K562 (cell line): ENCODE results near the gene ATAD3C. TPM values are rescaled to one million over a fixed set of nuclear protein-coding genes. Genes with fewer than 3 reads are reported as not detected.

Experiments used
- ASH1L ChIP-seq: fragments of 450-650 bp; IDR thresholded peaks from 2 replicates; pipeline ENCODE4 v1.6.1; 2018; ENCODE audit warnings: borderline replicate concordance, mild to moderate bottlenecking, low read depth; ENCODE audit not compliant: partially characterized antibody
- CAMTA2 ChIP-seq: fragments of 250-450 bp; sonication (Bioruptor Pico); conservative IDR thresholded peaks from 2 replicates; pipeline ENCODE4 v1.5.1; 2022
- ERF ChIP-seq: fragments of 450-650 bp; formaldehyde crosslinking; IDR thresholded peaks from 2 replicates; pipeline ENCODE4 v1.4.0; 2020; ENCODE audit warnings: mild to moderate bottlenecking, mixed read lengths
- GTF2F1 ChIP-seq: IDR thresholded peaks from 2 replicates; pipeline ENCODE4 v1.6.1; 2011; ENCODE audit warnings: low read depth, low read length, improper control_type of control experiment
- MBD2 ChIP-seq: sonication (generic); IDR thresholded peaks from 2 replicates; pipeline ENCODE4 v1.6.1; 2016; ENCODE audit warnings: low read depth, borderline replicate concordance
- MCM2 ChIP-seq: fragments of 450-650 bp; IDR thresholded peaks from 2 replicates; pipeline ENCODE4 v1.6.1; 2017; ENCODE audit warnings: low read depth, mild to moderate bottlenecking
- MEIS2 ChIP-seq: fragments of 450-650 bp; IDR thresholded peaks from 2 replicates; pipeline ENCODE4 v1.6.1; 2014; ENCODE audit warnings: mild to moderate bottlenecking; ENCODE audit not compliant: partially characterized antibody
- NFYB ChIP-seq: IDR thresholded peaks from 2 replicates; pipeline ENCODE4 v1.6.1; 2011; ENCODE audit warnings: mild to moderate bottlenecking, moderate library complexity; ENCODE audit not compliant: insufficient read length; ENCODE audit errors: extremely low read depth
- RFX1 ChIP-seq: fragments of 450-650 bp; IDR thresholded peaks from 2 replicates; pipeline ENCODE4 v1.6.1; 2016; ENCODE audit warnings: mild to moderate bottlenecking, moderate library complexity
- SMAD2 ChIP-seq: fragments of 150-350 bp; IDR thresholded peaks from 2 replicates; pipeline ENCODE4 v1.6.1; 2014; ENCODE audit warnings: low read depth, mild to moderate bottlenecking, low read length
- SMARCC2 ChIP-seq: fragments of 450-650 bp; IDR thresholded peaks from 2 replicates; pipeline ENCODE4 v1.6.1; 2017; ENCODE audit warnings: antibody characterized with exemption, moderate library complexity, mild to moderate bottlenecking, low read depth
- ZNF124 ChIP-seq: sonication (generic); formaldehyde crosslinking; IDR thresholded peaks from 2 replicates; pipeline ENCODE4 v1.8.1; 2022; ENCODE audit warnings: missing genetic modification reagents
- ZNF24 ChIP-seq: fragments of 450-650 bp; IDR thresholded peaks from 2 replicates; pipeline ENCODE4 v1.6.1; 2016
- polyA plus RNA-seq, 8 experiments: library from polyadenylated mRNA; depleted of rRNA in 4 of 8; stranded (reverse) in 5 of 8; unstranded in 3 of 8; fragments of >200 nt; fragmentation: Nextera tagmentation in 2 of 8; fragmentation: Illumina TruSeq in 1 of 8; extraction: Ambion mirVana in 2 of 8; extraction: Trizol in 1 of 8; gene quantifications; 2 replicates each; pipeline versions ENCODE4 v1.2.1 to v1.2.3, GENCODE V29; 2011 to 2014; ENCODE audit warnings: inconsistent platforms in 1 of 8, missing spikeins in 1 of 8
- total RNA-seq, 7 experiments: library from RNA; depleted of rRNA in 6 of 7; stranded (reverse); fragments of >200 nt in 6 of 7; fragmentation: Illumina TruSeq in 2 of 7; extraction: Trizol in 2 of 7; gene quantifications; 2 replicates each; pipeline versions ENCODE4 v1.2.1 to v1.2.3, GENCODE V29; 2011 to 2021; ENCODE audit warnings: low replicate concordance in 1 of 7
- TF ChIP-seq, protein P1 (sequence below): fragments of 450-650 bp; IDR thresholded peaks from 2 replicates; pipeline ENCODE4 v1.6.1; 2016; ENCODE audit warnings: mild to moderate bottlenecking
- TF ChIP-seq, protein P2 (sequence below): fragments of 250-450 bp; sonication (Bioruptor Pico); IDR thresholded peaks from 2 replicates; pipeline ENCODE4 v1.8.0; 2022; ENCODE audit warnings: inconsistent platforms, mild to moderate bottlenecking, moderate library complexity, borderline replicate concordance
- TF ChIP-seq, protein P3 (sequence below): fragments of 250-450 bp; sonication (Bioruptor Pico); IDR thresholded peaks from 2 replicates; pipeline ENCODE4 v1.4.0; 2020; ENCODE audit warnings: borderline replicate concordance
- TF ChIP-seq, protein P4 (sequence below): fragments of 450-650 bp; IDR thresholded peaks from 2 replicates; pipeline ENCODE4 v1.6.1; 2016; ENCODE audit warnings: antibody characterized with exemption
- TF ChIP-seq, protein P5 (sequence below): sonication (generic); formaldehyde crosslinking; IDR thresholded peaks from 2 replicates; pipeline ENCODE4 v1.4.0; 2020; ENCODE audit warnings: mild to moderate bottlenecking, missing genetic modification reagents

Gene ATAD3C
- total and polyA plus RNA-seq, 9 of the 15 experiments (the other 6 are each of a cell fraction or from before 2014, with no cell fraction given): 0.03 to 0.18 TPM; not detected in 7

DNA sequence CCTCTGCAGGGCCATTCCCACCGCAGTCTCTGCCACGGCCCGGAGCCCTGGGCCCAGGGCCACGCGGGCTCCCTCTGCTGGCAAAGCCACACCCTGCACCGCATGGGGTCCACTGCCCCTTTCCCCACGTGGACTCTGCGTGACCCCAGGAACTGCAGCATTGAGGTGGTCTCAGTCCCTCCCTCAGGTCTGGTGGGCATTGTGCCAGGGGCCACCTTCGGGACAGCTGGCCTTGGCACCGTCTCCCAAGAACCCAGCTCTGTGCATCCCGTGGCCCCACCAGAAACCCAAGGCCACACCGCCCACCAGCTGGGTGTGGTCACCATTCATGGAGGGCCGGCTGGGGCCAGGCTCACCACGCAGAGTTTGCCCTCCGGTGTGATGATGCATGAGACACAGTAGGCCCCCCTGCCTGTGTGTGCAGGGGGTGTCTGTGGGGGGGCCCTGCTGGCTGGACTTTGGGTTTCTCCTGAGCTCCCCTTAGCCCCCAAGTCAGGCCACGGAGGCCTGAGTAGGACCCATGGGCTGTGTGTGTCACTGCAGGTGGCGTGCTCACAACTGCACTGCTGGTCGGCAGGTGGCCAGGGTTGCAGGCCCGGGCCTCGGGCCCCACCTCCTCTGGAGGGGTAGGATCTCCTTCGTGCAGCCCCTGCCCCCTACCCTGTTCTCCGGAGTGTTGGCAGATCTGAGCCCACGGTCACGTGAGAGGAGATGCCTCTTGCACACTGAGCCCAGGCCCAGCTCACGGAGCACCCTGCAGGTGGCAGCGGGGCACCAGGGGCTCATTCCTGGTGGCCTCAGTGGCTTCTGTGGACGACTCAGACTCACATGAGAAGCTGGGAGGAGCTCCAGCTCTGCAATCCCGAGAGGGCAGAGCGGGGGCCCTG lies 8.2 kb upstream of the ATAD3C start (continued):
- TF ChIP-seq, protein P1, sequence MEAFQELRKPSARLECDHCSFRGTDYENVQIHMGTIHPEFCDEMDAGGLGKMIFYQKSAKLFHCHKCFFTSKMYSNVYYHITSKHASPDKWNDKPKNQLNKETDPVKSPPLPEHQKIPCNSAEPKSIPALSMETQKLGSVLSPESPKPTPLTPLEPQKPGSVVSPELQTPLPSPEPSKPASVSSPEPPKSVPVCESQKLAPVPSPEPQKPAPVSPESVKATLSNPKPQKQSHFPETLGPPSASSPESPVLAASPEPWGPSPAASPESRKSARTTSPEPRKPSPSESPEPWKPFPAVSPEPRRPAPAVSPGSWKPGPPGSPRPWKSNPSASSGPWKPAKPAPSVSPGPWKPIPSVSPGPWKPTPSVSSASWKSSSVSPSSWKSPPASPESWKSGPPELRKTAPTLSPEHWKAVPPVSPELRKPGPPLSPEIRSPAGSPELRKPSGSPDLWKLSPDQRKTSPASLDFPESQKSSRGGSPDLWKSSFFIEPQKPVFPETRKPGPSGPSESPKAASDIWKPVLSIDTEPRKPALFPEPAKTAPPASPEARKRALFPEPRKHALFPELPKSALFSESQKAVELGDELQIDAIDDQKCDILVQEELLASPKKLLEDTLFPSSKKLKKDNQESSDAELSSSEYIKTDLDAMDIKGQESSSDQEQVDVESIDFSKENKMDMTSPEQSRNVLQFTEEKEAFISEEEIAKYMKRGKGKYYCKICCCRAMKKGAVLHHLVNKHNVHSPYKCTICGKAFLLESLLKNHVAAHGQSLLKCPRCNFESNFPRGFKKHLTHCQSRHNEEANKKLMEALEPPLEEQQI: no peak
- TF ChIP-seq RFX1 (no peak), ZNF24 (no peak), MBD2 (no peak), SMAD2 (no peak), MEIS2 (no peak), ZNF124 (CRISPR knock-in tag) (no peak), MCM2 (no peak), NFYB (no peak), CAMTA2 (CRISPR knock-in tag) (no peak), GTF2F1 (no peak), ERF (no peak), ASH1L (no peak), SMARCC2 (no peak)
- TF ChIP-seq, protein P2, sequence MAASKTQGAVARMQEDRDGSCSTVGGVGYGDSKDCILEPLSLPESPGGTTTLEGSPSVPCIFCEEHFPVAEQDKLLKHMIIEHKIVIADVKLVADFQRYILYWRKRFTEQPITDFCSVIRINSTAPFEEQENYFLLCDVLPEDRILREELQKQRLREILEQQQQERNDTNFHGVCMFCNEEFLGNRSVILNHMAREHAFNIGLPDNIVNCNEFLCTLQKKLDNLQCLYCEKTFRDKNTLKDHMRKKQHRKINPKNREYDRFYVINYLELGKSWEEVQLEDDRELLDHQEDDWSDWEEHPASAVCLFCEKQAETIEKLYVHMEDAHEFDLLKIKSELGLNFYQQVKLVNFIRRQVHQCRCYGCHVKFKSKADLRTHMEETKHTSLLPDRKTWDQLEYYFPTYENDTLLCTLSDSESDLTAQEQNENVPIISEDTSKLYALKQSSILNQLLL (CRISPR knock-in tag): no peak
- TF ChIP-seq, protein P3, sequence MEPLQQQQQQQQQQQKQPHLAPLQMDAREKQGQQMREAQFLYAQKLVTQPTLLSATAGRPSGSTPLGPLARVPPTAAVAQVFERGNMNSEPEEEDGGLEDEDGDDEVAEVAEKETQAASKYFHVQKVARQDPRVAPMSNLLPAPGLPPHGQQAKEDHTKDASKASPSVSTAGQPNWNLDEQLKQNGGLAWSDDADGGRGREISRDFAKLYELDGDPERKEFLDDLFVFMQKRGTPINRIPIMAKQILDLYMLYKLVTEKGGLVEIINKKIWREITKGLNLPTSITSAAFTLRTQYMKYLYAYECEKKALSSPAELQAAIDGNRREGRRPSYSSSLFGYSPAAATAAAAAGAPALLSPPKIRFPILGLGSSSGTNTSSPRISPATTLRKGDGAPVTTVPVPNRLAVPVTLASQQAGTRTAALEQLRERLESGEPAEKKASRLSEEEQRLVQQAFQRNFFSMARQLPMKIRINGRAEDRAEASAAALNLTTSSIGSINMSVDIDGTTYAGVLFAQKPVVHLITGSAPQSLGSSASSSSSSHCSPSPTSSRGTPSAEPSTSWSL (CRISPR knock-in tag): no peak
- TF ChIP-seq, protein P4, sequence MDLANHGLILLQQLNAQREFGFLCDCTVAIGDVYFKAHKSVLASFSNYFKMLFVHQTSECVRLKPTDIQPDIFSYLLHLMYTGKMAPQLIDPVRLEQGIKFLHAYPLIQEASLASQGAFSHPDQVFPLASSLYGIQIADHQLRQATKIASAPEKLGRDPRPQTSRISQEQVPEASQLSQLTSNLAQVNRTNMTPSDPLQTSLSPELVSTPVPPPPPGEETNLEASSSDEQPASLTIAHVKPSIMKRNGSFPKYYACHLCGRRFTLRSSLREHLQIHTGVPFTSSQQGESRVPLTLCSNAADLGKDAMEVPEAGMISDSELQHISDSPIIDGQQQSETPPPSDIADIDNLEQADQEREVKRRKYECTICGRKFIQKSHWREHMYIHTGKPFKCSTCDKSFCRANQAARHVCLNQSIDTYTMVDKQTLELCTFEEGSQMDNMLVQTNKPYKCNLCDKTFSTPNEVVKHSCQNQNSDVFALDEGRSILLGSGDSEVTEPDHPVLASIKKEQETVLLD: peak; percentile 88
- TF ChIP-seq, protein P5, sequence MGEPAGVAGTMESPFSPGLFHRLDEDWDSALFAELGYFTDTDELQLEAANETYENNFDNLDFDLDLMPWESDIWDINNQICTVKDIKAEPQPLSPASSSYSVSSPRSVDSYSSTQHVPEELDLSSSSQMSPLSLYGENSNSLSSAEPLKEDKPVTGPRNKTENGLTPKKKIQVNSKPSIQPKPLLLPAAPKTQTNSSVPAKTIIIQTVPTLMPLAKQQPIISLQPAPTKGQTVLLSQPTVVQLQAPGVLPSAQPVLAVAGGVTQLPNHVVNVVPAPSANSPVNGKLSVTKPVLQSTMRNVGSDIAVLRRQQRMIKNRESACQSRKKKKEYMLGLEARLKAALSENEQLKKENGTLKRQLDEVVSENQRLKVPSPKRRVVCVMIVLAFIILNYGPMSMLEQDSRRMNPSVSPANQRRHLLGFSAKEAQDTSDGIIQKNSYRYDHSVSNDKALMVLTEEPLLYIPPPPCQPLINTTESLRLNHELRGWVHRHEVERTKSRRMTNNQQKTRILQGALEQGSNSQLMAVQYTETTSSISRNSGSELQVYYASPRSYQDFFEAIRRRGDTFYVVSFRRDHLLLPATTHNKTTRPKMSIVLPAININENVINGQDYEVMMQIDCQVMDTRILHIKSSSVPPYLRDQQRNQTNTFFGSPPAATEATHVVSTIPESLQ (CRISPR knock-in tag): 0 out of 2 replicates have a peak, but pooled peaks have one; percentile 39
